Peyer's patch (tissue), 4 donors: Measurements from ENCODE around the gene RPL3. TPM values are rescaled to one million over a fixed set of nuclear protein-coding genes. Genes with fewer than 3 reads are reported as not detected.

Source experiments
- DNase-seq, 3 donors: peaks; one replicate each; pipeline ENCODE4 v3.0.0-alpha.2; 2017 to 2019
- H3K27ac ChIP-seq, 4 donors: fragments of 200-600 bp; sonication (generic); one replicate each; pipeline ENCODE4 v1.5.1; 2016 to 2019
- H3K27me3 ChIP-seq, 2 donors: fragments of 200-600 bp; sonication (generic); one replicate each; pipeline ENCODE4 v1.5.1; 2019
- H3K36me3 ChIP-seq, 3 donors: fragments of 200-600 bp; sonication (generic); one replicate each; pipeline ENCODE4 v1.5.1; 2016 to 2019
- H3K4me1 ChIP-seq, 4 donors: fragments of 200-600 bp; sonication (generic); one replicate each; pipeline ENCODE4 v1.5.1; 2016 to 2019
- H3K4me3 ChIP-seq, 4 donors: fragments of 200-600 bp; sonication (generic); 1 replicate in 3 of 4; 2 replicates in 1 of 4; pipeline ENCODE4 v1.5.1; 2016 to 2019; ENCODE audit warnings: mild to moderate bottlenecking in 1 of 4
- H3K9me3 ChIP-seq, 4 donors: fragments of 200-600 bp; sonication (generic); one replicate each; pipeline ENCODE4 v1.5.1; 2016 to 2019; ENCODE audit warnings: mild to moderate bottlenecking in 1 of 4
- POLR2A ChIP-seq, 2 donors: fragments of 450-650 bp; IDR thresholded peaks; one replicate each; pipeline ENCODE4 v1.5.1; 2017; ENCODE audit warnings: antibody characterized with exemption in 2 of 2, mild to moderate bottlenecking in 2 of 2, moderate library complexity in 2 of 2
- total RNA-seq, 4 donors: library from RNA; depleted of rRNA; stranded (reverse); fragments of >200 nt; gene quantifications; one replicate each; pipeline ENCODE4 v1.1.0, GENCODE V29; 2016
- TF ChIP-seq, protein P1 (sequence below), 6 experiments: fragments of 450-650 bp in 4 of 6; fragments of 200-600 bp in 2 of 6; sonication (generic) in 1 of 6; IDR thresholded peaks; one replicate each; pipeline ENCODE4 v1.5.1; 2017 to 2019; ENCODE audit warnings: antibody characterized with exemption in 6 of 6, mild to moderate bottlenecking in 3 of 6, moderate library complexity in 1 of 6

RPL3 gene
- total RNA-seq, 4 donors from 2014 or later: 736 to 1,914 (median 1,266) TPM

DNA sequence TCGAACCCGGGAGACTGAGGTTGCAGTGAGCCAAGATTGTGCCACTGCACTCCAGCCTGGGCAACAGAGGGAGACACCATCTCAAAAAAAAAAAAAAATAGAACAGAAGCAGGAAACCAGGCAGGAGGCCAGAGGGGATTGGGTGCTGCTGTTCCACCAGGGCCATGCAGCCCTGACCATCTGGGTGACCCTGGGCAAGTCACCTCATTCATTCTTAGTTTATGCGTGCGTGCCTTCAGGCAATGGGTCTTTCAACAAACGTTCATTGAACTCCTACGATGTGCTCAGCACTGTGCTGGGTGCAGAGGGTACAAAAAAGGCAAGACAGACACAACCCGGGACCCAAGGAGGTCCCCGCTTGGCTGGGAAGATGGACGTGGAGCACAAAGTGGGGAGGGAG, 18.3 kb downstream of the RPL3 start:
- TF ChIP-seq, protein P1, sequence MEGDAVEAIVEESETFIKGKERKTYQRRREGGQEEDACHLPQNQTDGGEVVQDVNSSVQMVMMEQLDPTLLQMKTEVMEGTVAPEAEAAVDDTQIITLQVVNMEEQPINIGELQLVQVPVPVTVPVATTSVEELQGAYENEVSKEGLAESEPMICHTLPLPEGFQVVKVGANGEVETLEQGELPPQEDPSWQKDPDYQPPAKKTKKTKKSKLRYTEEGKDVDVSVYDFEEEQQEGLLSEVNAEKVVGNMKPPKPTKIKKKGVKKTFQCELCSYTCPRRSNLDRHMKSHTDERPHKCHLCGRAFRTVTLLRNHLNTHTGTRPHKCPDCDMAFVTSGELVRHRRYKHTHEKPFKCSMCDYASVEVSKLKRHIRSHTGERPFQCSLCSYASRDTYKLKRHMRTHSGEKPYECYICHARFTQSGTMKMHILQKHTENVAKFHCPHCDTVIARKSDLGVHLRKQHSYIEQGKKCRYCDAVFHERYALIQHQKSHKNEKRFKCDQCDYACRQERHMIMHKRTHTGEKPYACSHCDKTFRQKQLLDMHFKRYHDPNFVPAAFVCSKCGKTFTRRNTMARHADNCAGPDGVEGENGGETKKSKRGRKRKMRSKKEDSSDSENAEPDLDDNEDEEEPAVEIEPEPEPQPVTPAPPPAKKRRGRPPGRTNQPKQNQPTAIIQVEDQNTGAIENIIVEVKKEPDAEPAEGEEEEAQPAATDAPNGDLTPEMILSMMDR (IDR thresholded peaks at IDR 0.05): no peak
- no peak for TF ChIP-seq POLR2A (IDR thresholded peaks at IDR 0.05)
- peaks cover 0 to 17% (median 11%) of the 10 kb centered on the region in 4 donors for H3K4me1 ChIP-seq
- H3K4me3 ChIP-seq: no peak overlapping the region
- H3K36me3 ChIP-seq: no peaks in the 10 kb centered on the region
- H3K27ac ChIP-seq: peak overlapping the region in 1 of 4 donors; percentile 58
- H3K27me3 ChIP-seq: no peaks in the 10 kb centered on the region
- DNase-seq: no peak
- H3K9me3 ChIP-seq: no peaks in the 10 kb centered on the region

DNA sequence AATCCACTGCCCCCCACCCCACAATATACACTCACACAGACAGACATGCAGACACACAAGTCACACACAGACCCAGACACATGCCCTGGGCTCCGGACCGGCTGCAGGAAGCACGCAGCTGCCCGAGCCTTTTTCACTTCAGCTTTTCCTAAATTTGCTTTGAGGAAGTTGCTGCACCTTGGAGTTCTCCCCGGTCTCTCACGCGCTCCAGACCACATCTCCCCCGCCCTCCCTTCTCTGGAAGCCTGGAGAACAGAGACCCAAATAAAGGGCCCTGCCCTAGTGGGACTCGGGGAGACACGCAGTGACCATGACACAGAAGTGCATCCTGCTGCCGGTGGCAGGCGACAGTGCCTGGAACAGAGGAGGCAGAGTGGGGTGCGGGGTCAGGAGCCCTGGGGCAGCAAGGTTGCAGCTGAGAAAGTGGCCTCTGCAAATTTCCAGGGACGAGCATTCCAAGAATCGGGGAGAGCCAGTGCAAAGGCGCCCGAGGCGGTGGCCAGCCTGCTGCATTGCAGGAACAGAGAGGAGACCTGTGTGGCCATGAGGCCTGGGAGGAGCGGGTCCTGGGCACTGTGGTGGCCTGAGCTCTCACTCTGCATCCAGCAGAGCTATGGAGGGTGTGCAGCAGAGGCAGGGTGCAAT, 19.1 kb downstream of the RPL3 start:
- TF ChIP-seq, protein P1 (IDR thresholded peaks at IDR 0.05): no peak
- no peak for TF ChIP-seq POLR2A (IDR thresholded peaks at IDR 0.05)
- DNase-seq: peak in 2 of 3 donors; percentile 59 to 75
- Histone ChIP-seq H3K27me3 (no peaks in the 10 kb centered on the region), H3K4me3 (peak overlapping the region in 2 of 4 donors; percentile 16 to 22), H3K36me3 (no peaks in the 10 kb centered on the region), H3K9me3 (no peaks in the 10 kb centered on the region), H3K27ac (peak overlapping the region in 3 of 4 donors; percentile 58 to 64 (median 61)), H3K4me1 (peaks cover 0 to 17% (median 11%) of the 10 kb centered on the region in 4 donors)

DNA sequence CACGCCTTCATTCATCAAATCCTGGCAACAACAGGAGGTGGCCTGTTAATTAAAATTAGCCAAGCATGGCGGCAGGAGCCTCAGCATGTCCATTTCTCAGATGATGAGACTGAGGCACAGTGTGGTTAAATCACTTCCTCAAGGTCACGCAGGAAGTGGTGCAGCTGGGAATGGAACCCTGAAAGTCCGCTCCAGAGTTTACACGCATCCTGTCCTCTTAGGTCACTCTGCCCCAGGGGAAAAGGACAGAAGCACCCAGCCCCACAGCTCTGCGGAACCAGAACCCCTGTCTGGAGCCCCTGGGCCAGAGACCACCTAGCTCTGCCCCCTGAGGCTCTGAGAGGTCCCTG, 19.6 kb downstream of the RPL3 start:
- DNase-seq: peak in 1 of 3 donors; percentile 39
- Histone ChIP-seq H3K27me3 (no peaks in the 10 kb centered on the region), H3K4me1 (peaks cover 0 to 17% (median 11%) of the 10 kb centered on the region in 4 donors), H3K27ac (peak overlapping the region in 3 of 4 donors; percentile 58 to 61 (median 59)), H3K4me3 (peak overlapping the region in 2 of 4 donors; percentile 16 to 22), H3K36me3 (no peaks in the 10 kb centered on the region), H3K9me3 (no peaks in the 10 kb centered on the region)
- no peak for TF ChIP-seq POLR2A (IDR thresholded peaks at IDR 0.05)
- TF ChIP-seq, protein P1 (IDR thresholded peaks at IDR 0.05): no peak

DNA sequence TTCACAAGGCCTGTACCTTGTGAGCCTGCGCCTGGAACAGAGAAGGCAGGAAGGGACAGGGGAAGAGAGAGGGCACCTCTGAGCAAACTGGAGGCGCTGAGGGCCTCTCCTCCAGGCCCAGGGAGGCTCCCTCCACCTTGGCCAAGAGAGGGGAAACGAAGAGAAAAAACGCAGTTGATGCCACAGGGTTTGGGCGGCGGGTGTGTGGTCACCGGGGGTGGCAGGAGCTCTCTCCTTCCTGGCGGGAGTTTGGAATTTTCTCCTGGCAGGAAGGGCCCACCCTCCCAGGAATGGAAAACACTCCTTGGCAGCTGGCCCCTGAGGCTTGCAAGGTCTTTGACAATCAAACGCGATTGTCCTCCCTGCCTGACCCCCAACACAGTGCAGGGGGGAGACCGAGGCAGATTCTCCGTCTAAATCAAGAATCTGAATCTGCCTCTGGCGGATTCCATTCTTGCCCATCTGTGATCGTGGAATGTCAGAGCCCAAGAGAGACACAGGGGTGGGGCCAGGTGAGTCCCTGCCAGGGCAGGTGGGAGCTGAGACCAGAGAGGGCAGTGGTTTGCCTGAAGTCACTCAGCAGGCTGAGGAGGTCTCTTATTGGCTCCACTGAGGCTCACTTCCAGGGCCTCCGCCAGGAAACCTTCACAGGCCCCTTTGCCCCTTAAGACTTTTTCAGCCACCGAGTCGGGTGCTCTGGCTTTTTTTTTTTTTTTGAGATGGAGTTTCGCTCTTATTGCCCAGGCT, 21.0 kb downstream of the RPL3 start:
- DNase-seq: no peak
- peaks cover 0 to 17% (median 11%) of the 10 kb centered on the region in 4 donors for H3K4me1 ChIP-seq
- no peak overlapping the region for H3K4me3 ChIP-seq
- H3K9me3 ChIP-seq: no peaks in the 10 kb centered on the region
- H3K36me3 ChIP-seq: no peaks in the 10 kb centered on the region
- H3K27ac ChIP-seq: peak overlapping the region in 2 of 4 donors; percentile 22 to 54
- TF ChIP-seq, protein P1 (IDR thresholded peaks at IDR 0.05): no peak
- TF ChIP-seq POLR2A (IDR thresholded peaks at IDR 0.05): no peak
- H3K27me3 ChIP-seq: no peaks in the 10 kb centered on the region

DNA sequence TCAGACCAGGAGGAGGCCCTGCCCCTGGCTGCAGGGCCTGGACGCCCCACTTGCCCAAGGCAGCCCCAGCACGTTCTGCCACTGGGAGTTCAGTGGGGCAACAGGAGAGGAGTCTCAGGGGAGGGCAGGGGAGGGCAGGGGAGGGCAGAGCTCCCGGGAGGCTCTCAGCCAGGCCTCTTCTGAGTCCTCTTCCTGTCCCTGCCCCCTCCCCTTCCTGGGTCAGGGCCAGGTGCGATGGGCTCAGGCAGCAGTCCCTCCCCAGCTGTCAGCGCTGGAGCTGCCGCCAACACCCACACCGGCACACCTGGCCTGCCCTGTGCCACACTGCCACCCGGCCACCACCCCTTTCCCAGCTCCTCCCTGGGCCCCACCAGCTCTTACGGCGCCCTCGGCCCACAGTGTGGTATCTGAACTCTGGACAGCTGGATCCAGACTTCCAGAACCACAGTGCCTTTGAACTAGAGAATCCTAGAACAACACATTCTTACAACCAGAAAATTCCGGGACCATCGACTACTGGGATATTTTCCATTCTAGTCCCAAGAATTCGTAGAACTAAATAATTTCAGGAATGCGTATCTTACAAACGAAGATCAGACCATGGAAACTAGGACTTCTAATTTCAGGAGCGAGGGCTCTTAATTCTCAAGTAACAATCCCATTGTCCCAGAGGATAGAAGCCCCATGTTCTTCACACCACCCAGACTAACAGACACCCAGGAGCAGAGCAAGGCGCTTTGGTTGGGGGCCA, 21.8 kb downstream of the RPL3 start:
- no peak for TF ChIP-seq POLR2A (IDR thresholded peaks at IDR 0.05)
- TF ChIP-seq, protein P1 (IDR thresholded peaks at IDR 0.05): no peak
- peaks cover 0 to 17% (median 11%) of the 10 kb centered on the region in 4 donors for H3K4me1 ChIP-seq
- H3K36me3 ChIP-seq: no peaks in the 10 kb centered on the region
- peak; percentile 49 to 65 (median 63) for DNase-seq
- no peaks in the 10 kb centered on the region for H3K27me3 ChIP-seq
- H3K27ac ChIP-seq: peak overlapping the region in 3 of 4 donors; percentile 10 to 54 (median 40)
- no peaks in the 10 kb centered on the region for H3K9me3 ChIP-seq
- no peak overlapping the region for H3K4me3 ChIP-seq
